Measurements from ENCODE around the gene CLRN3.

DNA sequence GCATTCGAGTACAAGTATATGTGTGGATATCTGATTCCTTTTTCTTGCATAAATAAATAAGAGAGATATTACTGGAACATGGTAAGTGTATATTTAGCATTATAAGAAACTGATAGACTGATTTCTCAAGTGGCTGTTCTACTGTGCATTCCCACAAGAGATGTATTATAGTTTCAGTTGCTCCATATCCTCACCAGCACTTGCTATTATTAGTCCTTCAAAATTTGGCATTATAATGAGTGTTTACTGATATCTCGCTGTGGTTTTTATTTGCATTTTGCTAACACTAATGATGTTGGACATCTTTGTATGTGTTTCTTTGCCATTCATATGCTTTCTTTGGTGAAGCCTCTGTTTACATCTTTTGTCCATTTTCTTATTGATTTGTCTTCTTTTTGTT is 4.4 kb upstream of the CLRN3 start:
- TF ChIP-seq CTCF (conservative IDR thresholded peaks at IDR 0.05 in 1 of 2, IDR thresholded peaks at IDR 0.05 in 1 of 2; ENCODE audit: low read depth in 1 of 2, low read length in 2 of 2) (no peak), EZH2 (IDR thresholded peaks at IDR 0.05; ENCODE audit: low read length, missing control alignments) (no peak)
